GM19238 (cell line): ENCODE measurements around the gene LIPJ.

Experiments used
- DNase-seq: peaks from one replicate; pipeline ENCODE4 v3.0.0; 2011; ENCODE audit warnings: low spot score; ENCODE audit not compliant: insufficient read length

The LIPJ gene

DNA sequence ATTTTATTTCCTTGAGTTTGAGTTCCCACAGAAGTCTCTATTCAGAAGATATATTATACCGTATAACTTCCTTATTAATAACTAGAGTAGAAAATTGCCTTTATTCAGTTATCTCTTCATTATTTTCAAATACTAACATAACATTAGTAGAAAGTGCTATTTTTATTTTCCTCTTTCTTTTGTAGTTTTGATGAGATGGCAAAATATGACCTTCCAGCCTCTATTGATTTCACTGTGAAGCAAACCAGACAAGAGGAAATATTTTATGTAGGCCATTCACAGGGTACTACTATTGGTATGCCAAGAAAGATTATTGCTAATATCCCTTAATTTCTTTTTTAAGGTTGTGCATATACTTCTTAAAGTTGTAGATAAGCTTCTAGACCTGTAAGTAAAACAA lies 7.9 kb downstream of the LIPJ start:
- no peak for DNase-seq

DNA sequence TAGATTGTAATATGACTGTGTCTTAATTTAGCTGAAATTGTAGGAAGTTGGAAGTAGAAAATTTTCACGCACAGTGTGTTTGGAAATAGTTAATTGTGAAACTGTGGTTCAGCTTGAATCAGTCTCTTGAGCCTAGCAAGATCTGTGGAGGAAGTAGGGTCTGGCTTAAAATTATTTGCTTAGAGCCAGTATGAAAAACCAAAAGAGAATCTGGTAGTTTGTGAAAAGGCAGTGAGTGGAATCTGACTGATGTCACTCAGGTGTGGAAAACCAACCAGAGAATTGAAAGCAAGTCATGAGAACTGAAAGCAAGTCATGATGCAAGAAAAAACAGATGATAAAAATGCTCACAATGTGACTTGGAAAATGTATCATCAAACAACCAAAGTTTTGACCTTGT lies 11.5 kb downstream of the LIPJ start:
- DNase-seq = peak; percentile 4

- no peak for DNase-seq
Measured at GRCh38 chr10:88608052-88608732, 21.6 kb downstream of the LIPJ start.

GRCh38 chr10:88608780-88609179 lies 22.2 kb downstream of the LIPJ start:
- no peak for DNase-seq

DNA sequence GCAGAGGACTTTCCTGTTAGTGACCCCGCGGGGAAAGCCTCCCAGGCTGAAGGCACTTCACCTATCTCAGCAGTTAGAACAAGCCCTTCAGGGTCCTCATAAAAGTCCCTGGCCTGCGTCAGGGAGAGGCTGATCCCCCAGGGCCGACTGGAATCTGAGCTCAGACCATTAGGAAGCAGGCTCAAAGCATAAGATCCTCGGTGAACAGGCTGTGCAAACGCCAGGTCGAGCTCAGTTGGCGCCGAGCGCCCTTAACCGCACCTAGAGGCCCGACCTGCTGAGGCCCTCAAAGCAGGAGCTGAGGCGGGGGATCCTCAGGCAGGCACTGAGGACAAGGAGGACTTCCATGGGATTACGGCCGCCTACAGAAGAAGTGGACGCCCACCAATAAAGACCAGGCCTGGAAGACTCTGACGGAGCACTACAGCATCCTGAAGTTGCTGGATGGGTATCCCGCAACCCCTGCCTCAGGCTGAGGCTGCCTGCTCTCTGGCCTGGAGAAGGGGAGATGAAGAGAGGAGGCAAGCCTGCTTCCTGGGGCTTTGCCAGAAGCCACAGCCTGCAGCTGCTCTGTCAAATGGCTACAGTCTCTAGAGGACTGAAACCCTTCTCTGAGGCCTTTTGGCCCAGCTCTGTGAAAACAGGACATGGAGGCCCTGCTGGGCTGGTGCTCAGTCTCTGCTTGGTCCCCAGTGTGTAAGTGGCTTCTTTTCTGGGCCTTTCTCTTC lies 29.9 kb downstream of the LIPJ start:
- no peak for DNase-seq

- no peak for DNase-seq
Measured at GRCh38 chr10:88617772-88618300, 31.3 kb downstream of the LIPJ start.

GRCh38 chr10:88618496-88618895 lies 31.9 kb downstream of the LIPJ start:
- DNase-seq = no peak

- DNase-seq = no peak
Measured at GRCh38 chr10:88620441-88620840, 33.9 kb downstream of the LIPJ start.

DNA sequence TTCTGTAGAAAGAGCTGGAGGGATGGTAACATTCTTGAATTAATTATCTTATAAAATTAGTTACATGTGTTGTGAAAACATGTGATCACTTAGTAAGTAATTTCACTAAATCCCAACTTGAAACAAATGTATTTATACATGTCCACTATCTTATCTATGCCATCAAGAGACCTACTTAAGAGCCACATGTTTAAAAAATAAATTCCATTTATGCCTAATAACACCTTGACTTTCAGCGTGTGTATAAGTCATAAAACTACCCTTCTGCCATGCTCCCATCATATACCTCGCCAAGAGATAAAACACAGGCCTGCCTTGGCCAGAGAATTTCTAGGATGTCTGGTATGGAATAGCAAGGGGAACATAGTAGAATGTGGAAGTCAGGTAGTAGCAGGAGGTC lies 37.3 kb downstream of the LIPJ start:
- no peak for DNase-seq

DNA sequence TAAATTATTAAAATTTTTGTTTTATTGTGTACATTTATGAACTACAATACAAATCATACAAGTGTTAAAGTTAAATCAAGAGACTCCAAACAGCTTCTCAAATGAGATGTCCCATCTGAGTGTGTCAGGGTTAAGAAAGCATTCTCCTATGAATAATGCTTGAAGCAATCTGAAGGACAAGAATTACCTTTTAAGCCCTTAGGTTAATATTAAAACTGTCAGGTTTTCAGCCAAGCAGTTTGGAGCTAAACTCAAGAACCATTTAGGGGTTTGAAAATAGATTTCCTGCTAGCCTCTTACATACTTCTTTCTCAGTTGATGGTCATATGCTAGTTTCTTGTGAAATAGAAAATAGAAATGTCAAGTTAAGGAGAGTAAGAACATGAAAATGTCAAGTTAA lies 38.3 kb downstream of the LIPJ start:
- DNase-seq = no peak

DNA sequence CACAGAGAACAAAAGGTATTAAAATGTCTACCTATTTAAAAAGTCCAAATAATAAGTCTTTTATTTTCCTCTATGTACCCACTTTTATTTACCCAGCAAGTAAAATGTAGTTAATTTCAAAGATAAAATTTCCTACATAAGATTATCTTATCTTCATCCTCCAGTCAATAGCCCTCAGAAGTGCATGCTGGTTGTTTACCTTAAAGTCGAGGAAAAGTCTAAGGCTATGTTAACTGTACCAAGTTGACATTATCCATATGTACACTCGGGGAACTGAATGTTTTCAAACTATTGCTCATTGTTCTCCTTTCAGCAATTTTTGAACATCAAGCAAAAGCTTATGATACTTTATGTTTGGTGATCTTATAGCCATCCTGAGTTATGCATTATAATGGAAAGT lies 53.6 kb downstream of the LIPJ start:
- DNase-seq = no peak

DNA sequence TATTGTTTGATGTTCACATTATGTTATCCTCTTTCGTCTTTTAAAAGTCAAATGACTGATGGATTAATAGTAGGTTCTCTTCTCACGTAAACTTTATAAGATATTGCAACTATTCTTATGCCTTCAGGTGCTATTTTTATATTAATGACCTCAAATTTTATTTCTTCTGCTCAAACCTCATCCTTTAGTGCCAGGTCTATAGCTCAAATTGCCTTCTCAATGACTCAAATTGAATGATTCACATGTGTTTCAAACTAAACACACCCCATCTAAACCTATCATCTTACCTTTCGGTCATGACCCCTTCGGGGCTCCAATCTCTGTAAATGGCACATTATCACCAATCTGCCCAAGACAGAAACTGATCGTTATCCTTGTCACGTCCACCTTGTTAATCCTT lies 55.6 kb downstream of the LIPJ start:
- no peak for DNase-seq

DNA sequence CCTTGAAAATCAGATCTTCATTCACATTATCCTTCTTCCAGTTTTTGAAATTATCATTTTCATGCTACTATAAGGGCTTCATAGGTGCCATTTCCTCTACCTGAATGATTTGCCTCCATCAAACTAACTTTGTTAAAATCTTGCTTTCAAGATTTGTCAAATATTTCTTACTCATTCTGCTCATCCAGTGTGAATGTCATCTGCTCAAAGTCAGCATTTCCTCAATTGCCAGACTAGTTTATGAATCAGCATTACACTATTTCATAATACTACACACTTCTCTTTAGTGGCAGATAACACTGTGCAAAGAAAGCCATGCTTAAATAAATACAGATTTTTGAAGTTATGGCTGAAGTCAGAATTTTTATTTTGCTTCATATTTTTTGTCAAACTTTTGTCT lies 56.4 kb downstream of the LIPJ start:
- DNase-seq = no peak

- no peak for DNase-seq
Measured at GRCh38 chr10:88647061-88647615, 60.6 kb downstream of the LIPJ start.

DNA sequence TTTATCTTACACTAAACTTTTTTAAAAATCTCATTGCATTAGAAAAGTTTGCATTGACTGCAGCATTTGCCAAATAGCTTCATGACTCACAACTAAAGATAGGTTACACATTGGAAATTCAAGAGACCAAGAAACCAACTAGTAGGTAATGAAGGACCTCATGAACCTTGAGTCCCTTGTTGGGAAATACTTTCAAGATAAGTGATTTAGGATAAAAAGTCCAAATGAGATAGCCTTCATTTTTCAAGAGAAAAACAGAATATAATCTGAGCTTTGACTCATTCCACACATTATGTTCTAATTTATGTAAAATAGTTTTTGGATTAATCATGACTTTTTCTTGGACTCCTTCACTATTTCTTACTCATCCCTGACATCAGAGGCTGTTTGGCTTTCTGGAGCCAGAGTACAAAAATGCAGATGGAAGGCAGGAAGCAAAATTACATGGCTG lies 64.6 kb downstream of the LIPJ start:
- DNase-seq = no peak

DNA sequence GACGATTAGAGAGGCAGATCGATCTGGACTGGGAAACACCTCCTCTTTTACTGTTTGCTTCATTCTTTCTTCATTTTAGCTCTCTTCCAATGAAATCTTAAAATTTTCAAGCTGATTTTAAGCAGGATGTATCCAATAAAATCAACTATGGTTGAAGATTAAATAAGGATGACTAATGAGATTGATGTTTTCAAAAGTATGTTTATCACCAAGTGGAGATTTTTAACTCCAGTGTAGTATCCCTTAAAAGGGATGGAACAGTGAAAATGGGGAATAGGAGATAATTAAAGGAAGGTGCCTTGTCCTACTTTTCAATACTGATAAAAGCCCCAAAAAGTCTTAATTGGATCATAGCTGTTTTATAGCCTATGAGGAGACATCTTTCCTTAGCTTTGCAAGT lies 66.1 kb downstream of the LIPJ start:
- DNase-seq = no peak
